Measurements from ENCODE around the gene ANKRD33B.
"Not testable (repeated sequence)": the region's sequence is repeated elsewhere in the genome, so short reads cannot be mapped to it uniquely, and the experiment has no call there.

ANKRD33B gene

DNA sequence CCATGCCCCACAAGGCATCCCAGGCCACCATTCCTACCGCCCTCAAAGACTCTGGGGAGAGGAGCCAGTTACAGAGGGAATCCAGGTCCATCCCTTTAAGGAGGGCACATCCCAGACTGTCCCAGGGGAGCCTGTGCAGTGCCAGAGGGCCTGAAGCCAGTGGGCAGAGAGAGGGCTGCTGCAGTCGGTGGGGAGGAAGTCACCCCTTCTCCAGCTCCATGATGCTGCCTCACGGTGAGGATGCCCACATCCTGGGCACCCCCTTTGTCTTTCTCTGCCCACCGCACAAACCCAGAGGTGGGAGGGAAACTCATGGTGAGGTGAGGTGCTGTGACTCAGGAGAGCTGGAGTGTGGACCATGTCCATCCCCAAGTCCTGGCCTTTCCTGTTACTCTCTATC is 26.2 kb upstream of the ANKRD33B start:
- DNase-seq (ENCODE audit: low spot score): no peak

DNA sequence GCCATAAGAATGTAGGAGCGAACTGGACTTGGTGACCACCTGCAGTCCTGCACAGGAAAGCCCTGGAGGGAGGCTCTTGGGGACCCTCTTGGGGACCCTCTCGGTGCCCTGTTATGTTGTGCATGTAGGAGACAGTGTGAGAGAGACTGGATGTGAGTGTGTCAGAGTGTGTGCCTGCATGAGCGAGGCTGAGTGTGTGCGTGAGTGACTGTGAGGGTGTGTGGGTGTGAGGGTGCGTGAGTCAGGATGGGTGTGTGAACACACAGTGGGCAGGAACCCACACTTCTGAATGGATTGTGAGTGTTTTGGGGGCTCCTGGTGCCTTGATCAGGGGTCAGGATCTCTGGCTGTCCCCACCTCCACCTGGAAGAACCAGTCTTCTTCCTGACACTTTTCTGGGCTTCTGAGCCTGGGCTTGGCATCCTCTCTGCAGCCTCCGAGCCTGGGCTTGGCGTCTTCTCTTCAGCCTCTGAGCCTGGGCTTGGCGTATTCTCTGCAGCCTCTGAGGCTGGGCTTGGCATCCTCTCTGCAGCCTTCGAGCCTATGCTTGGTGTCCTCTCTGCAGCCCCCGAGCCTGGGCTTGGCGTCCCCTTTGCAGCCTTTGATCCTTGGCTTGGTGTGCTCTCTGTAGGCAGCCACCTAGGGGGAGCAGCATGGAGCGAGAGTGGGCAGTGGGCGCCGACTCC is 25.6 kb upstream of the ANKRD33B start:
- peak; percentile 60 for DNase-seq (ENCODE audit: low spot score)

DNA sequence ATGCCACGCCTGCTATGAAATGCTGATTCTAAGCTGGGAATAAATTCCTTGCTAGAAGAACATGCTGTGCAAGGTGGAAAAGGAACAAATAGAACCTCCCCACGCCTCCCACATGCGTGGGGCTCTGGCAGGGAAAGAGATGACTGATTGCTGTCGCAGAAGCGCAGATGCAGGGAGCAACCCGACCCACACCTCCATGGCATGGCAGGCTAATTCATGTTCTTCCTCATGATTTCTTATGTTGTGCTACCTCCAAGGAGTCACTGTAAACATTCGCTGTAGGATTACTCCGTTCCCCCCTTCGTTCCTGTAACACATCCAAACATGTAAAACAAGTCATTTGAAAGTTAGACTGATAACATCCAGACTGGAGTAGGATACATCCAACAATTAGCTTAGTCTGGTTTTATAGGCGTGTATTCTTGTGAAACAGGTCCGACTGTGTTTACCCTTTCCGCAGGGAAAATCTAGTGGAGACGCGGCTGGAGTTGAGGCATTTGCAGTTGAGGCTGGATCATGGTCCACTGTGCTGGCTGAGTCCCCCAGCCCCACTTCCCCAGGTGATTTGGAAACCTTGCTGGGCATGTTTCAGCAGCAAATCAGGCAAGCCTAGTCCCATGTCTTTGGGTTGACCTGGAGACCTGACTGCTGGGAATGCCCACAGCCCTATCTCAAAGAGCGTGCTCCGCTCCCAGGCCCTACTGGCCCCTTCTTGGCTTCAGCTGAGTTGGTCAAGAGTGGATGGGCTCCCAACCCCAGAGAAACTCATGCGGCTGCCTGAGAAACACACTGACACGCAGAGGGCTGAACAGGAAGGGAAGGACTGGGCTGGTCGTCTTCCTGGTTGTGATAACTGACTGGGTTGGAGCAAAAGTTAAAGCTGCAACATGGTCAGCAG is 24.8 kb upstream of the ANKRD33B start:
- peak; percentile 82 for DNase-seq (ENCODE audit: low spot score)

DNA sequence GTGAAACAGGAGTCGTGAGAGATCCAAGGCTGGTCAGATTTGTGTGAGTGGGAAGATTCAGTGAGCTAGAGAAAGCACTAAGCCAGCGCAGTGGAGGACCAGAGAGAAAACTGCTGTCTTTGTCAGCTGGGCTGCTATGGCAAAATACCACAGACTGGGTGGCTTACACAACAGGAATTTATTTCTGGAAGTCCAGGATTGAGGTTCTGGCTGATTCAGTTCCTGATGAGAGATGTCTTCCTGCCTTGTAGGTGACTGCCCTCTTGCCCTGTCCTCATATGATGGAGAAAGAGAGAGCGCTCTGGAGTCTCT is 24.2 kb upstream of the ANKRD33B start:
- no peak for DNase-seq (ENCODE audit: low spot score)

DNA sequence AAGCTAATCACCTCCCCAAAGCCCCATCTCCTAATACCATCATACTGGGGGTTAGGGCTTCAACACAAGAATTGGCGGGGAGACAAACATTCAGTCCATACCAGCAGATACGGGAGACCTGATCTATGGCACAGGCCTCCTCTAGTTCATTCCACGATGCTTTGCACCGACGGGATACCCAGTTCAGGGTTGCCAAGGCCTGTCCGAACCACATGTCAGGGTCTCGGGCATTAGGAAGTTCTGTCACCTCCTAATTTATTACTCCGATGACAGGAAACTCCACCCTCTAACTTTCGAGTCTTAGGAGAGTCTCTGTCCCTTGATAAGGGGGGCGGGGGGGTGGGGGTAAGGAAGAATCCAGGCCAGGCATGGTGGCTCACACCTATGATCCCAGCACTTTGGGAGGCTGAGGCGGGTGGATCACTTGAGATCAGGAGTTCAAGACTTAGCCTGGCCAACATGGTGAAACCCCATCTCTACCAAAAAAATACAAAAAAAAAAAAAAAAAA is 23.8 kb upstream of the ANKRD33B start:
- no peak for DNase-seq (ENCODE audit: low spot score)

DNA sequence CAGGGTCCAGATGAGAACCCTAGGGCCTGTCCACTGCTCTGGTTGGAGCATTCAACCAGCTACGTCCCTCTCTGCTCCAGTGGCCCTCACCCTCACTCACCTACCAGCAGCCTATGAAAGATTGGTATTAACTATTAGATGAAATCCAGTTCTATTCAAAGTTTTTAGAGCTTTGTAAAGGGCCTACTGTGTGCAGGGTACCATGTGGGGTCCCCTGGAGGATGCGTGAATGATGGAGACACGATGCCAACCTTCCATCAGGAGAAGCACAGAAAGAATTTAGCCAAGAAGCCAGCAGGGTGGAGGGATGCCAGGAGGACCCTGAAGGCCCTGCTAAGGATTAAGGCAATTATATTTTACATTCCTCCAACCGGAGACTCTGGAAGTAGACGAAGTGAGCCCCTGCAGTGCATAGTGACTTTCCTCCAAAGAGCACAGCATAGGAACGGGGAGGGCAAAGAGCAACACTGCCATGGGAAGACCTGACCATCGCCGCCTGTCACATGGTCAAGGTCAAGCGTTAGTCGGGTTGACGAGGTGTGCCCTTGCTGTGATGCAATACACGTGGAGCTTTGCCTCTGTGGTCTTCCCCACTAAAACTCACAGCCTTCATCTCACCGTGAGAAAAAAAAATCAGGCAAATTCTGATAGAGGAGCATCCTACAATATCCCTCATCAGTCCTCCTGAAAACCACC is 22.8 kb upstream of the ANKRD33B start:
- no peak for DNase-seq (ENCODE audit: low spot score)

DNA sequence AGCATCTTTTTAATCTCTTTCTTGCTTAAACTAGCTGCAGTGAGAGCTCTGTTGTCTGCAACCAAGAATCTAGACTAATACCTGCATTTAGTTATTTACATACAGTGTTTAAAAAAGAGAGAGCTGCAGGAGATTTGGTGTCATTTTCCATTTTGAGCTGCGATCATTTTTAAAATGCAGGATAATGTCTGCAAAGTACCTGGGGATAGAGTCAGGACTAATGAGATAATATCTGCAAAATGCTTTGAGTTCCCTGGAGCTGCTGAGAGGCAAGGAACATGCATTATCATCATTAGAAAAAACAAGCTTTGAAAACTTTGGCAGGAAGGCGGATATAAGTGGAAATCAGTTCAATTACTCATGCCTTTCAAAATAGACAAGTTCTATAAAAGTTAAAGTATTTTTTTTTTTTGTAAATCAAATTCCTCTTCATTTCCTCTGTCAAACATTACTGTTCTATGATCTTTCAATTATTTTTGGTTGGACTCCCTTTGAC is 21.8 kb upstream of the ANKRD33B start:
- DNase-seq (ENCODE audit: low spot score): peak; percentile 72

DNA sequence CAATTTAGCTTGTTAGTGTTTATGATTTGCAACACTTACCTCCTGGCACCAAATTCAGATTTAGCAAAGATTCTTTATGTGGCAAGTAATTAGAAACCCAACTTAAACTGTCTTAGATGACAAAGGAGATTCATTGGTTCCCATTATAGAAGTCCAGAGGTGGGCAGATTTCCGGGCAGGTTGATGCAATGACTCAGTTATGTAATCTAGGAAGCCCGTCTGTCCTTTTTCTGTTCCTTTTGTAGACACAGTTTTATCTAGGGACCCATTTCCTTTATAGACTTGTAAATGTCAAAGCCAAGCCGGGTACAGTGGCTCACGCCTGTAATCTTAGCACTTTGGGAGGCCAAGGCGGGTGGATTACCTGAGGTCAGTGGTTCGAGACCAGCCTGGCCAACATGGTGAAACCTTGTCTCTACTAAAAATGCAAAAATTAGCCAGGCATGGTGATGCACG is 20.3 kb upstream of the ANKRD33B start:
- no peak for DNase-seq (ENCODE audit: low spot score)

DNA sequence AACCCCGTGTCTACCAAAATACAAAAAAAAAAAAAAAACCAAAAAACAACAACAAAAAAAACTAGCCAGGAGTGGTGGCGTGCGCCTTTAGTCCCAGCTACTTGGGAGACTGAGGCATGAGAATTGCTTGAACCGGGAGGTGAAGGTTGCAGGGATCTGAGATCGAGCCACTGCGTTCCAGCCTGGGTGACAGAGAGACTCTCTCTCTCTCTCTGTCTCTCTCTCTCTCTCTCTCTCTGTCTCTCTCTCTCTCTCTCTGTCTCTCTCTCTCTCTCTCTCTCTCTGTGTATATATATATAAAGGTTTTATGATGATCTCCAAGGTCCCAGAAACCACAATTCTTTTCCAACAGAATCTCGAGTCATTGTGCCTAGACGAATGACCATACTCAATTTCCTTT is 18.8 kb upstream of the ANKRD33B start:
- DNase-seq (ENCODE audit: low spot score): no peak

DNA sequence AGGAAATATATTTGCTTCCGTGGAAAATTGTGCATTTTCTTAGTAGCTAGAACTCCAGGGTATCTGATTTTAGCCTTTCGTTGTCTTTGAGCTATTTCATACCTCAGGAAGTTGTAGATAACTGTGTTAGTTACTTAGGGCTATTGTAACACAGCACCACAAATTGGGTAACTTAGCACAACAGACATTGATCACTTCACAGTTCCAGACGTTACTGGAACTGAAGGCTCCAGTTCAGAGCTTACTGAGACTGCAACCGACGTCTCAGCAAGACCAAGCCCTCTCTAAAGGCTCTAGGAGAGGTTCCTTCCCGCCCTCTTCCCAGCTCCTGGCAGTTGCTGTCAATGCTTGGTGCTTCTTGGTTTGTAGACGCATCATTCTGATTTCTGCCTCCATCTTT is 17.7 kb upstream of the ANKRD33B start:
- DNase-seq (ENCODE audit: low spot score): no peak

DNA sequence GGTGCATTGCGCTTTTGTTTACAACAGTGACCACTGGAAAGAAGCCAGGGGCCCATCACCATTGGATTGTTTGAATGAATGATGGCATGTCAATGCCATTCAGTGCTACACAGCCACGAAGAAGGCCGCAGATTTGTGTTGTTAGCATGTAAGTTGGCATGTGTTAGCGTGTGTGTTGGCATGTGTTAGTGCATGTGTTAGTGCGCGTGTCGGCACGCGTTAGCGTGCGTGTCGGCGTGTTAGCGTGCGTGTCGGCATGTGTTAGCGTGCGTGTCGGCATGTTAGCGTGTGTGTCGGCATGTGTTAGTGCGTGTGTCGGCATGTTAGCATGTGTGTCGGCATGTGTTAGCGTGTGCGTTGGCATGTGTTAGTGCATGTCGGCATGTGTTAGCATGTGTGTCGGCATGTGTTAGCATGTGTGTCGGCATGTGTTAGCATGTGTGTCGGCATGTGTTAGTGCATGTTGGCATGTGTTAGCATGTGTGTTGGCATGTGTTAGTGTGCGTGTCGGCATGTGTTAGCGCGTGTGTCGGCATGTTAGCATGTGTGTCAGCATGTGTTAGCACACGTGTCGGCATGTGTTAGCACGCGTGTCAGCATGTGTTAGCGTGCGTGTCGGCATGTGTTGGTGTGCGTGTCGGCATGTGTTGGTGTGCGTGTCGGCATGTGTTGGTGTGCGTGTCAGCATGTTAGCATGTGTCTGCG is 15.3 kb upstream of the ANKRD33B start:
- DNase-seq (ENCODE audit: low spot score): no peak

DNA sequence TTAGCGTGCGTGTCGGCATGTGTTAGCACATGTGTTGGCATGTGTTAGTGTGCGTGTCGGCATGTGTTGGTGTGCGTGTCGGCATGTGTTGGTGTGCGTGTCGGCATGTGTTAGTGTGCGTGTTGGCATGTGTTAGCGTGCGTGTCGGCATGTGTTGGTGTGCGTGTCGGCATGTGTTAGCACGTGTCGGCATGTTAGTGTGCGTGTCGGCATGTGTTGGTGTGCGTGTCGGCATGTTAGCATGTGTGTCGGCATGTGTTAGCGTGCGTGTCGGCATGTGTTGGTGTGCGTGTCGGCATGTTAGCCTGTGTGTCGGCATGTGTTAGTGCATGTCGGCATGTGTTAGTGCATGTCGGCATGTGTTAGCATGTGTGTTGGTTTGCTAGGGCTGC is 14.8 kb upstream of the ANKRD33B start:
- not testable (repeated sequence) for DNase-seq (ENCODE audit: low spot score)

DNA sequence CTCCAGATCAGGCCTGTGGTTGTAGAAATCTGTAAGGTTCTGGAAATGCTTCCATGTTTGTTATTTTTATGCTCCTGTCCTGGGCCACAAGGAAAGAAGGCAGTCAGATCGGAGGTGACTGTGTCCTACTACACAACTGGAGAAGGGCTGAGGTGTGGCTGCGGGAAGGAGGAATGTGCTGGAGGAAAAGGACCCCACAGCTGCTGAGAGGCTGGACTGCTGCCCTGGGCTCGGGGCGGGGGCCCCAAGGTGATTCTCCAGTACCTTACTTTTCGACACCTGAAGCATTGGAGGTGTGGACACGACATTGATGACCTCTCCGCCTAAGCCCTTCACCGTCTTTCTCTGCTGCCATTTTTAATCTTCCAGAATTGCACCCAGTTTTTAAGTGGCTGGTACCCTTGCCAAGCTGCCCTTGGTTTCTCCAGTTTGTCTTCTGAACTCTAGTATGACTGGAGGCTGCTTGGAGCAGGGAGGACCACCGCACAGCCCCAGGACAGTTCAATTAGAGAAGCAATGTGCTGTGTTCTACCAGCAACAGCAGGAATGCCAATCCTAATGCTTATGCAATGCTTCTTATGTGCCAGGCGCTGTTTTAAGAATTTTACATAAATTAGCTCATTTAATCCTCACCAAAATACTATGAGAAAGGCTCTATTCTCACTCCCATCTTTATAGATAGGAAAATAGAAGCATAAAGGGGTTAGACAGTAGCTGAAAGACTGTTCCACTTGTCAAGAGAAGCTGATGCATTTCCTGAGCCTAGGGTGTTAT is 13.5 kb upstream of the ANKRD33B start:
- DNase-seq (ENCODE audit: low spot score): no peak

DNA sequence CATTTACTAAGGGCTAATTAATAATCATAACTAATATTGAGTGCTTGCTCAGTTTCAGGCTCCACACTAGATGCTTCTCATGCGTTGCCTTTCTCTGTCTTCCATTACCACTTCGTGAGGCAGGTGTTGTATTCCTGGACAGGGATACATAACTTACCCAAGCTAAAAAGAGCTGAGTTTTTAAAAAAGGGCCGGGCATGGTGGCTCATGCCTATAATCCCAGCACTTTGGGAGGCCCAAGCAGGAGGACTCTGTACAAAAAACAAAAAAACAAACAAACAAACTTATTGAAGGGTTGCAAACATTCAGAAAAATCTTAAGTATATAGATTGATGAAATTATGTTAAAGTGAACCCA is 12.1 kb upstream of the ANKRD33B start:
- no peak for DNase-seq (ENCODE audit: low spot score)

DNA sequence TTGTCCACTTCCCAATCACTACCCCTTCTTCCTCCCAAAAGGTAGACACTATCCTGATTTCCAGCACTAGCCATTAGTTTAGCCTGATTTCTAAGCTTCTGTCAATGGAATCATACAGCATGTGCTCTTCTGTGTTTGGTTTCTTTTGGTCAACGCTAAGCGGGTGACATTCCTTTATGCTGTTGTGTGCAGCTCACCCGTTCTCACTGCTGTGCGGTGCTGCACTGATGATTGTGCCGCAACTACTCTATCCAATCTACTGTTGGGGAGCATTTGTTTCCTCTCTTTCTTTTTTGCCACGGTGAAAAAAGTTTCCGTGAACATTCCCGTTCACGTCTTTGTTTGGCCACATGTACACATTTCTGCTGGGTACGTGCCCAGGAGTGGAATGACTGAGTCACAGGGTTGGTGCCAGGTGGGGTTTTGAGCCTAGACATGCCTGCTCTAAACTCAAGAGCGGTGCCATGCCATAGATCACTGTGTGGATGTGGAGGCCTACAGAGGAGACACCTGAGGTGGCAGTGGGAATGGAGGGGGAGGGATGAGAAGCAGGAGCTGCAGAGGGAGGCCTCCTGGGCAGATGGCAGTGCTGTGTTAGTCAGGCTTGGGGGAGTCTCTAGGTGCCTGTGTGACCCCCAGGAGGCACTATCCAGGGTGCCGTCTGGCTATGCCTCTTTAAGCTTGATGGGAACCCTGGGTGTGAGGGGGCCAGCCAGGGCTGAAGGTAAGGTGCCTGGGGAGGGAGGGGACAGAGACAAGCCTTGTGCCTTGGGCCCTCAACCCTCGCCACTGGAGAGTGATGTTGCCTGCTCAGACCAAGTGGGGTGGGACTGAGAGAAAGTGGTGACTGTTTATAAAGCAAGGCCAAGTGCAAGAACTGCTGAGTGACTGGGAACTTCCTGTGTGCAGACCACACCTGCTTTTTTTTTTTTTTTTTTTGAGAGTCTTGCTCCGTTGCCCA is 11.4 kb upstream of the ANKRD33B start:
- DNase-seq (ENCODE audit: low spot score): no peak

DNA sequence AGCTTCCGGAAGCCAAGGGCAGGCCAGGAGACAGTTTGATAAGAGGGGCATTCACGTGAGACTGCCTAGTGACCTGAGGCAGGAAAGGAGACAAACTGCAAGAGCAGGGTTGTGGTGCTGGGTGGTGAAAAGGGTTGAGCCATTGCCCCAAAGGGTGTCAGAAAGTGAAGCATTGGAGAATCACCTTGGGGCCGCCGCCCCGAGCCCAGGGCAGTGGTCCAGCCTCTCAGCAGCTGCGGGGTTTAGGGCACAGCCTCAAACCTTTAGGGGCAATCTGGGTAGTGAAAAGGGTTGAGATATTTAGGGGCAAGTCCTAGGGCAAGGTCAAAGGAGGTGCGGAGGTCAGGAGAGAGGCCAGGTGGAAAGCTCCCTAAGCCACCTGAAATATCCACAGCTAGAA is 10.4 kb upstream of the ANKRD33B start:
- no peak for DNase-seq (ENCODE audit: low spot score)

DNA sequence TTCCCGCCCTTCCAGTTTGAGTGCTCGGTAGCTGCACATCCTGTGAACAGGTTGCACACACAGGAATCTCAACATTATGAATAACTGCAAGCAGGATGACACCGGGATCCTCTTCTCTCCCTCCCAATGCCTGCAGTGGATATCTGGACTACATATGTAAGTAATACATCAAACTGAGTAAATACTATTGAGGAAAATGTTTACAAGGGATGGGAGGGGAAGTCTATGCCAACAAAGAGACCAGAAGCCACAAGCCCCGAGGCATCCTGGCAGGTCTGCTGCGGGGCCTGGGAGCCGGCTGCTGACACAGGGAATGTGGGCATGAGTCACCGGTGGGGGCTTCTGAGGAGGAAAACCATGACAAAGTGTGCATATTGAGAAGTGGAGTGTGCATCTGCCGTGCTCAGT is 8.6 kb upstream of the ANKRD33B start:
- no peak for DNase-seq (ENCODE audit: low spot score)

DNA sequence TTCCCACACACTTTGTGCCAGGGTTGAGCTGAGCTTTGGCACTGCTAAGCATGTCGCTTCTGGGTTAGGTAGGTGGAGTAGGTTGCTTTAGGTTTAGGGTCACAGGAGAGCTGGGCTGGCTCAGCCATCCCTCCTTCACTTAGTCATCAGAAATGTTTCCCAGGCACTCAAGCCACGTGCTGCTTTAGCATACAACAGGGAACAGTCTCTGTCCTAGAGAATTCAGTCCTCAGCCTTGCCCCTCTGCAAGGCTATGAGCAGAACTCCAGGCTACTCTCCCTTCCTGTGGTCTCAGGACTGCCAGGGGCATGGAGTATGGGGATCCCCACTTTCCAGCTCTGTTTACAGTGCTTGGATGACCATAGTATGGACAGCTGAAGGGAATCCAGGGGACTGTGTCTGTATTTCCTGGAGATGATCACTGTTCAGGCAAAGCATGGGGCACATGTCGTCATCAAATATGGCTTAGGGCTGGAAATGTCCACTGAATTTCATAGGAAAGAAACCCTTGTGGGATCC is 7.5 kb upstream of the ANKRD33B start:
- no peak for DNase-seq (ENCODE audit: low spot score)

DNA sequence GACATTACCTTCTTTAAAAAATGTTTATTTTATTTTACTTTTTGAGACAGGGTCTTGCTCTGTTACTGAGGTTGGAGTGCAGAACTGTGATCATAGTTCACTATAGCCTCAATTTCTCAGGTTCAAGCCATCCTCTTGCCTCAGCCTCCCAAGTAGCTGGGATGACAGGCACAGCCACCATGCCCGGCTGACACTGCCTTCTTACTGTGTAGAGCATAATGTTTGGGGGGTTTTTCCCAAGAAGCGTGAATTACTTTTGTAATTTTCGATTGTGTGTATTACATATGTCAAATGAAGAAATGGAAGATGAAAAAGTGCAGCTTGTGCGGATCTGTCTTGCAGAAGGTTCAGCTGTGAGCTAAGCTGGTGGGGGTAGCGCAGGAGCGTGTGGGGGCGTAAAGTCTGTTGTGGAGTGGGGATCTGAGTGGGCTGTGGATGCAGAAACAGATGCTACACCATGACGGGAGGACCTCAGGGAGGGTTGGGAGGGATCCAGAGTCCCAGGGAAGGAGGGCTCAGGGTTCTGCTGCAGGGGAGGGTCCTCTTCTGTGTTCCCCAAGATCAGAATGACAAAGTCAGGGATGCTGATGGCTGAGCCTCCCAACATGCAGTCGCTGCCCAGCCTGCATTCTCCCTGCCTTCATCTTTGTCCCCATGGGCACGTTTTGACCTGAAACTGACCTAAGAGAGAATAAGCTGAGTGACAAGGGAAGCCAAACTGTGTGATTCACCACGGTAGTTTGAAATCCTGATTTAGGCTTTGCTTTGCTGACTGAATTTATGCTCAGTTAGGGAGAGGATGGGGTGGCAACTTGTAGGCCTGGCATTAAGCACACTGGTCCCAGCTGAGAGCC is 6.8 kb upstream of the ANKRD33B start:
- DNase-seq (ENCODE audit: low spot score): no peak
